ENCODE results near the gene APLF. TPM values are rescaled to one million over a fixed set of nuclear protein-coding genes. Genes with fewer than 3 reads are reported as not detected.

APLF gene
- total and polyA plus RNA-seq, 10 of the 15 experiments (the other 5 are each of a cell fraction or from before 2014, with no cell fraction given) = 0.66 to 2.8 (median 1.8) TPM

GRCh38 chr2:68491582-68491981 is 24.2 kb downstream of the APLF start (continued):
- TF ChIP-seq NFYB (IDR thresholded peaks at IDR 0.05; ENCODE audit: insufficient read depth, low read depth, low read length) = no peak
- TF ChIP-seq PRDM15 (CRISPR knock-in tag; IDR thresholded peaks at IDR 0.05) = no peak
- TF ChIP-seq RCOR1 (conservative IDR thresholded peaks at IDR 0.05; ENCODE audit: low read depth, low read length) = no peak
- TF ChIP-seq SUZ12 (IDR thresholded peaks at IDR 0.05; ENCODE audit: unreplicated experiment) = no peak
- TF ChIP-seq, protein P1, sequence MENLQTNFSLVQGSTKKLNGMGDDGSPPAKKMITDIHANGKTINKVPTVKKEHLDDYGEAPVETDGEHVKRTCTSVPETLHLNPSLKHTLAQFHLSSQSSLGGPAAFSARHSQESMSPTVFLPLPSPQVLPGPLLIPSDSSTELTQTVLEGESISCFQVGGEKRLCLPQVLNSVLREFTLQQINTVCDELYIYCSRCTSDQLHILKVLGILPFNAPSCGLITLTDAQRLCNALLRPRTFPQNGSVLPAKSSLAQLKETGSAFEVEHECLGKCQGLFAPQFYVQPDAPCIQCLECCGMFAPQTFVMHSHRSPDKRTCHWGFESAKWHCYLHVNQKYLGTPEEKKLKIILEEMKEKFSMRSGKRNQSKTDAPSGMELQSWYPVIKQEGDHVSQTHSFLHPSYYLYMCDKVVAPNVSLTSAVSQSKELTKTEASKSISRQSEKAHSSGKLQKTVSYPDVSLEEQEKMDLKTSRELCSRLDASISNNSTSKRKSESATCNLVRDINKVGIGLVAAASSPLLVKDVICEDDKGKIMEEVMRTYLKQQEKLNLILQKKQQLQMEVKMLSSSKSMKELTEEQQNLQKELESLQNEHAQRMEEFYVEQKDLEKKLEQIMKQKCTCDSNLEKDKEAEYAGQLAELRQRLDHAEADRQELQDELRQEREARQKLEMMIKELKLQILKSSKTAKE (IDR thresholded peaks at IDR 0.05; ENCODE audit: low read depth, poor library complexity, severe bottlenecking) = no peak
- TF ChIP-seq MAX (IDR thresholded peaks at IDR 0.05; ENCODE audit: low read depth, low read length) = no peak
- no peak for TF ChIP-seq ZNF622 (IDR thresholded peaks at IDR 0.05)
- no peak for TF ChIP-seq HDAC6 (IDR thresholded peaks at IDR 0.05; ENCODE audit: unreplicated experiment)
- TF ChIP-seq CBFB (IDR thresholded peaks at IDR 0.05; ENCODE audit: low read depth) = no peak

Data from GM12878 (cell line).